ENCODE data around the gene B4GALT7.

- no peak for TF ChIP-seq CTCF (IDR thresholded peaks at IDR 0.05; ENCODE audit: borderline replicate concordance, extremely low read depth, low read length, poor library complexity, severe bottlenecking)
- no peak for TF ChIP-seq EZH2 (IDR thresholded peaks at IDR 0.05; ENCODE audit: borderline replicate concordance, low read depth, low read length, severe bottlenecking)
Measured at GRCh38 chr5:177612215-177612673, 12.3 kb downstream of the B4GALT7 start.
